Gastrocnemius medialis (tissue), 4 donors: ENCODE data around the gene SPATA31D3. TPM values are rescaled to one million over a fixed set of nuclear protein-coding genes. Genes with fewer than 3 reads are reported as not detected.
"Not testable (repeated sequence)": the region's sequence is repeated elsewhere in the genome, so short reads cannot be mapped to it uniquely, and the experiment has no call there.

ENCODE experiments used
- ATAC-seq, 2 donors: fragments of 150-250 bp; one replicate each; pipeline ENCODE4 v1.9.1; 2016
- DNase-seq, 2 donors: peaks; one replicate each; pipeline ENCODE4 v3.0.0-alpha.2; 2019
- H3K27ac ChIP-seq, 4 donors: fragments of 200-600 bp; sonication (generic); 1 replicate in 1 of 4; 2 replicates in 3 of 4; pipeline ENCODE4 v1.5.1; 2016 to 2018; ENCODE audit warnings: mild to moderate bottlenecking in 2 of 4, moderate library complexity in 1 of 4
- H3K27me3 ChIP-seq, 3 donors: fragments of 200-600 bp; sonication (generic) in 2 of 3; 1 replicate in 1 of 3; 2 replicates in 2 of 3; pipeline versions ENCODE4 v1.5.1 to v1.6.0; 2016 to 2019; ENCODE audit warnings: mild to moderate bottlenecking in 1 of 3, moderate library complexity in 1 of 3
- H3K36me3 ChIP-seq, 2 donors: fragments of 200-600 bp; sonication (generic) in 1 of 2; one replicate each; pipeline ENCODE4 v1.5.1; 2017 to 2018
- H3K4me1 ChIP-seq, 2 donors: fragments of 200-600 bp; sonication (generic) in 1 of 2; one replicate each; pipeline ENCODE4 v1.5.1; 2016 to 2017; ENCODE audit warnings: mild to moderate bottlenecking in 2 of 2
- H3K4me3 ChIP-seq, 4 donors: fragments of 200-600 bp; sonication (generic) in 3 of 4; 1 replicate in 1 of 4; 2 replicates in 3 of 4; pipeline ENCODE4 v1.5.1; 2016 to 2019; ENCODE audit warnings: mild to moderate bottlenecking in 2 of 4
- H3K9me3 ChIP-seq, 3 donors: fragments of 200-600 bp; sonication (generic) in 2 of 3; 1 replicate in 1 of 3; 2 replicates in 2 of 3; pipeline ENCODE4 v1.5.1; 2016 to 2019
- POLR2A ChIP-seq, 2 donors: fragments of 450-650 bp; IDR thresholded peaks; one replicate each; pipeline ENCODE4 v1.6.1; 2017; ENCODE audit warnings: antibody characterized with exemption in 2 of 2, mild to moderate bottlenecking in 2 of 2, moderate library complexity in 2 of 2
- in situ Hi-C, 4 donors: fragments of 200-750 bp; cut with MboI; loops; one replicate each; pipeline versions ENCODE4 v1.15.0 to v1.8.0; 2017; ENCODE audit warnings: low sequenced_read_pairs in 4 of 4
- intact Hi-C: fragments of 100-400 bp; cut with DNase I; formaldehyde crosslinking; loops from one replicate; pipeline ENCODE4 v1.15.1; 2023; ENCODE audit warnings: low total_unique reads
- total RNA-seq, 4 donors: library from RNA; depleted of rRNA; stranded (reverse); fragments of >200 nt; gene quantifications; one replicate each; pipeline versions ENCODE4 v1.1.0 to v1.2.3, GENCODE V29; 2016
- TF ChIP-seq, protein P1 (sequence below), 5 experiments: fragments of 450-650 bp in 3 of 5; fragments of 200-600 bp in 2 of 5; sonication (generic) in 2 of 5; IDR thresholded peaks in 4 of 5; conservative IDR thresholded peaks in 1 of 5; 1 replicate in 4 of 5; 2 replicates in 1 of 5; pipeline ENCODE4 v1.5.1; 2016 to 2019; ENCODE audit warnings: antibody characterized with exemption in 5 of 5, mild to moderate bottlenecking in 3 of 5, moderate library complexity in 3 of 5

The SPATA31D3 gene
- total RNA-seq, 4 donors from 2014 or later, result not detected

DNA sequence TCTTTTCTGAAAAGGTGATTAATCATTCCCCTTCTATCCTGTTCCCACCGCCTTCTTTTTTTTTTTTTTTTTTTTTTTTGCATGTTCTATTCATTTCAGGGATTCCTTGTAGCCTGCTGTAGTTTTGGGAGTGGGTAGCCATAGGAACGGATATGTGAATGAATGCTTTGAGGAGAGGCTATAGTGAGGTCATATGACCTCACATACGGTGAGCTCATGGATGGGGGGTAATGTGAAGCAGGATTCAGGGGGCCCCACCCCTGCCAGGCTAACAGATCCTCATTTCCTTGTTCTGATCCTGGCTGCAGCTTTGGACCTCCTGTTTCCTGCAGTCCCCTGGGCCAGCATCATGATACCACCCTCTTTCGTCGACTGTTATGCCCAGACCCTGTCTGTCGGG, 13.2 kb upstream of the SPATA31D3 start:
- DNase-seq, H3K4me3 ChIP-seq, intact Hi-C loops, H3K36me3 ChIP-seq, ATAC-seq, H3K9me3 ChIP-seq, H3K4me1 ChIP-seq, in situ Hi-C loops, H3K27ac ChIP-seq, H3K27me3 ChIP-seq: not testable (repeated sequence)

DNA sequence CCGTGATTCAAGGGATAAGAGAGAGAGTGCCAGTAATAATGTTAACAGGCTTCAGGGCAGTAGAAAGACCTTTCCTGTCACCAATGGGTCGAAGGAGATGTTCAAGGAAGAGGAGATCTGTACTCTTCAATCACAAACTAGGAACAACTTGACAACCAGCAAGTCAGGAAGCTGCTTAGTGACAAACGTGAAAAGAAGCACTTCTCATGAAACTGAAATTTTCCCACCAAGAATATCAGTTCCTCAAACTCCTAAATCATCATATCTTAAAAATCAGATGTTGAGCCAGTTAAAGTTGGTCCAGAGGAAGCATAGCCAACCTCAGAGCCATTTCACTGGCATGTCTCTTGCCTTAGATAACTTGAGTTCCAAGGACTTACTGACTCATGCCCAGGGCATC, 9.8 kb upstream of the SPATA31D3 start:
- DNase-seq, ATAC-seq, H3K4me3 ChIP-seq, H3K9me3 ChIP-seq, intact Hi-C loops, in situ Hi-C loops, H3K27me3 ChIP-seq, H3K4me1 ChIP-seq, H3K36me3 ChIP-seq, H3K27ac ChIP-seq: not testable (repeated sequence)

DNA sequence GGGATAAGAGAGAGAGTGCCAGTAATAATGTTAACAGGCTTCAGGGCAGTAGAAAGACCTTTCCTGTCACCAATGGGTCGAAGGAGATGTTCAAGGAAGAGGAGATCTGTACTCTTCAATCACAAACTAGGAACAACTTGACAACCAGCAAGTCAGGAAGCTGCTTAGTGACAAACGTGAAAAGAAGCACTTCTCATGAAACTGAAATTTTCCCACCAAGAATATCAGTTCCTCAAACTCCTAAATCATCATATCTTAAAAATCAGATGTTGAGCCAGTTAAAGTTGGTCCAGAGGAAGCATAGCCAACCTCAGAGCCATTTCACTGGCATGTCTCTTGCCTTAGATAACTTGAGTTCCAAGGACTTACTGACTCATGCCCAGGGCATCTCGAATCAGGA, 5.3 kb downstream of the SPATA31D3 start:
- H3K27me3 ChIP-seq, in situ Hi-C loops, H3K36me3 ChIP-seq, DNase-seq, ATAC-seq, H3K4me1 ChIP-seq, H3K27ac ChIP-seq, H3K4me3 ChIP-seq, H3K9me3 ChIP-seq, intact Hi-C loops: not testable (repeated sequence)

DNA sequence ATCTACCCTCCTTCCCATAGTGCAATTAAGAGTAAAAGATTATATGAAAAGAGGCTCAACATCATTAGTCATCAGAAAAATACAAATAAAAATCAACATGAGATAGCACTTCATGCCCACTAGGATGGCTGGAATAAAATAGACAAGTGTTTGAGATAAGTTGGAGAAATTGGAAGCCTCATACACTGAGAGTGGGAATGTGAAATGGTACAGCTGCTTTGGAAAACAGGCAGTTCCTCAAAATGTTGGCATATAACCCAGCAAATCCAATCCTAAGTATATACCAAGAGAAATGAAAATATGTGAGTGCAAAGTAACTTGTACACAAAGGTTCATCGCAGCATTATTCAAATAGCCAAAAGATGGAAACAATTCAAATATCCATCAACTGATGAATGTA, 9.8 kb downstream of the SPATA31D3 start:
- Histone ChIP-seq H3K27ac (no peak overlapping the region), H3K27me3 (no peaks in the 10 kb centered on the region), H3K4me3 (no peak overlapping the region), H3K36me3 (no peaks in the 10 kb centered on the region), H3K4me1 (no peaks in the 10 kb centered on the region), H3K9me3 (no peaks in the 10 kb centered on the region)
- intact Hi-C loops (no loop called here), in situ Hi-C loops (no loop called here)
- TF ChIP-seq POLR2A (IDR thresholded peaks at IDR 0.05), result no peak
- TF ChIP-seq, protein P1, sequence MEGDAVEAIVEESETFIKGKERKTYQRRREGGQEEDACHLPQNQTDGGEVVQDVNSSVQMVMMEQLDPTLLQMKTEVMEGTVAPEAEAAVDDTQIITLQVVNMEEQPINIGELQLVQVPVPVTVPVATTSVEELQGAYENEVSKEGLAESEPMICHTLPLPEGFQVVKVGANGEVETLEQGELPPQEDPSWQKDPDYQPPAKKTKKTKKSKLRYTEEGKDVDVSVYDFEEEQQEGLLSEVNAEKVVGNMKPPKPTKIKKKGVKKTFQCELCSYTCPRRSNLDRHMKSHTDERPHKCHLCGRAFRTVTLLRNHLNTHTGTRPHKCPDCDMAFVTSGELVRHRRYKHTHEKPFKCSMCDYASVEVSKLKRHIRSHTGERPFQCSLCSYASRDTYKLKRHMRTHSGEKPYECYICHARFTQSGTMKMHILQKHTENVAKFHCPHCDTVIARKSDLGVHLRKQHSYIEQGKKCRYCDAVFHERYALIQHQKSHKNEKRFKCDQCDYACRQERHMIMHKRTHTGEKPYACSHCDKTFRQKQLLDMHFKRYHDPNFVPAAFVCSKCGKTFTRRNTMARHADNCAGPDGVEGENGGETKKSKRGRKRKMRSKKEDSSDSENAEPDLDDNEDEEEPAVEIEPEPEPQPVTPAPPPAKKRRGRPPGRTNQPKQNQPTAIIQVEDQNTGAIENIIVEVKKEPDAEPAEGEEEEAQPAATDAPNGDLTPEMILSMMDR (IDR thresholded peaks at IDR 0.05 in 4 of 5, conservative IDR thresholded peaks at IDR 0.05 in 1 of 5), result no peak
- DNase-seq, result no peak
- no peak for ATAC-seq

DNA sequence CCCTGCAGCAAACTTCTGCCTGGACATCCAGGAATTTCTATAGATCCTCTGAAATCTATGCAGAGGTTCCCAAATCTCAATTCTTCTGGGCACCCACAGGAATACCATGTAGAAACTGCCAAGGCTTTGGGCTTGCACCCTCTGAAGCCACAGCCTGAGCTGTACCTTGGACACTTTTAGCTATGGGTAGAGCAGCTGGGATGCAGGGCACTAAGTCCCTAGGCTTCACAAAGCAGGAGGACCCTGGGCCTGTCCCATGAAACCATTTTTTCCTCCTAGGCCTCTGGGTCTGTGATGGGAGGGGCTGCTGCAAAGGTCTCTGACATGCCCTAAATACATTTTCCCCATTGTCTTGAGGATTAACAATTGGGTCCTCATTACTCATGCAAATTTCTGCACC, 12.3 kb downstream of the SPATA31D3 start:
- ATAC-seq, result no peak
- Histone ChIP-seq H3K4me3 (no peak overlapping the region), H3K4me1 (no peaks in the 10 kb centered on the region), H3K9me3 (no peaks in the 10 kb centered on the region), H3K36me3 (no peaks in the 10 kb centered on the region), H3K27me3 (no peaks in the 10 kb centered on the region), H3K27ac (no peak overlapping the region)
- intact Hi-C loops (no loop called here), in situ Hi-C loops (no loop called here)
- TF ChIP-seq POLR2A (IDR thresholded peaks at IDR 0.05), result no peak
- TF ChIP-seq, protein P1 (IDR thresholded peaks at IDR 0.05 in 4 of 5, conservative IDR thresholded peaks at IDR 0.05 in 1 of 5), result no peak
- DNase-seq, result no peak

DNA sequence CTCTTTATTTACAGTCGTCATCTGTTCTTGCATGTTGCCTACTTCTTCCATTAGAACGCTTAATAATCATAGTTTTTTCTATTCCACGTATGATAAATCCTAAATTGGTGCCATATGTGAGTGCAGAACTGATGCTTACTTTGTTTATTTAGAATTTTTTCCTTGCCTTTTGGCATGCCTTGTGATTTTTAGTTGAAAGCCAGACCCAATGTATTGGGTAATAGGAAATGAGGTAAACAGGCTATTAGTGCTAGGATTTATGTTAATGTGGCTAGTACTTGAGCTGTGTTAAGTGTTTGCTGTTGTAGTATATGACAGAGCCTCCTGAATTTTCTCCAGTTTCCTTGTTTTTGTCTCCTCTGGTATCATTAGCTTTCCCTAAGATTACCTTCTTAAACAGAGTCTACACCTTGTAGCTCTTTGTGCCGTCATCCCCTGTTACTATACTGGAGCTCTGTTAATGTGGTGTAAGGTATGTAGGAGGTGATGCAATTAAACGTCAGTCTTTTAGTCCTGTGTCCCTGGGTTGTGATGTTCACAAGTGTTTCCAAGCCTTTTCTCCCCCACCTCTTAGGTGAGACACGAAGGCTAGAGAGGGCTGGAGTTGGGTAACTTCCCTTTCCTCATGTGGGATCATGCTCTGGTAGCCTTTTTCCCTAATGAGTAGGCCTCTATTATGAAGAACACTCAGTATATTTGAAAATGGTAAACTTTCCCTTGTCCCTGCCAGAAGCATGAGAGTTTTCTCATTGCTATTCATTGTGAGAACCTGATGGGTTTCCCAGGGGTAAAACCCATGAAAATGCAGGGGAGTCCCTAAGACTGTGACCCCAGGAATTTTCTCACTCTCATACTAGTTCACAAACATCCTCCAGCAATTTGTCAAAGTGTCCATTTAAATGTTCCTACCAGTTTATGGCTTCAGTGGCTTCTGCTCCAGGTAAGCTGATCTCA, 21.2 kb downstream of the SPATA31D3 start:
- H3K4me3 ChIP-seq, result no peak overlapping the region
- intact Hi-C loops, result no loop called here
- H3K27ac ChIP-seq, result no peak overlapping the region
- no peaks in the 10 kb centered on the region for H3K36me3 ChIP-seq
- in situ Hi-C loops, result no loop called here
- DNase-seq, result no peak
- TF ChIP-seq, protein P1 (IDR thresholded peaks at IDR 0.05 in 4 of 5, conservative IDR thresholded peaks at IDR 0.05 in 1 of 5), result no peak
- no peak for TF ChIP-seq POLR2A (IDR thresholded peaks at IDR 0.05)
- no peaks in the 10 kb centered on the region for H3K9me3 ChIP-seq
- ATAC-seq, result no peak
- no peaks in the 10 kb centered on the region for H3K27me3 ChIP-seq
- H3K4me1 ChIP-seq, result no peaks in the 10 kb centered on the region
